22Rv1 (cell line): ENCODE data around the gene LIN7C.
A peak's percentile ranks its signal among the peaks of the same experiment; 100 is the strongest.
"Not testable (repeated sequence)": the region's sequence is repeated elsewhere in the genome, so short reads cannot be mapped to it uniquely, and the experiment has no call there.

ENCODE experiments used
- H3K27ac ChIP-seq: fragments of 450-650 bp; 2 replicates; pipeline ENCODE4 v1.5.1; 2017
- CTCF ChIP-seq: fragments of 450-650 bp; IDR thresholded peaks from 2 replicates; pipeline ENCODE4 v1.5.1; 2017; ENCODE audit warnings: mild to moderate bottlenecking
- ZFX ChIP-seq: fragments of 450-650 bp; IDR thresholded peaks from 2 replicates; pipeline ENCODE4 v1.6.1; 2017; ENCODE audit warnings: antibody characterized with exemption, borderline replicate concordance

LIN7C gene

GRCh38 chr11:27524155-27524554 lies 17.6 kb upstream of the LIN7C start:
- TF ChIP-seq CTCF, result peak; percentile 33
- TF ChIP-seq ZFX, result no peak
- no peak overlapping the region for H3K27ac ChIP-seq

- no peak for TF ChIP-seq ZFX
- no peak for TF ChIP-seq CTCF
- no peak overlapping the region for H3K27ac ChIP-seq
Measured at GRCh38 chr11:27520226-27520625, 13.7 kb upstream of the LIN7C start.

GRCh38 chr11:27518518-27518917 lies 11.9 kb upstream of the LIN7C start:
- no peak for TF ChIP-seq CTCF
- no peak for TF ChIP-seq ZFX
- no peak overlapping the region for H3K27ac ChIP-seq

- not testable (repeated sequence) for H3K27ac ChIP-seq
Measured at GRCh38 chr11:27517490-27517889, 10.9 kb upstream of the LIN7C start.

GRCh38 chr11:27514558-27514957 lies 8.0 kb upstream of the LIN7C start:
- no peak overlapping the region for H3K27ac ChIP-seq

GRCh38 chr11:27514076-27514475 lies 7.5 kb upstream of the LIN7C start:
- no peak overlapping the region for H3K27ac ChIP-seq
- TF ChIP-seq CTCF (no peak), ZFX (no peak)

More at GRCh38 chr11:27514558-27514957, 8.0 kb upstream of the LIN7C start:
- no peak for TF ChIP-seq ZFX
- no peak for TF ChIP-seq CTCF

- H3K27ac ChIP-seq, result no peak overlapping the region
- TF ChIP-seq ZFX (no peak), CTCF (no peak)
Measured at GRCh38 chr11:27513389-27513788, 6.8 kb upstream of the LIN7C start.

GRCh38 chr11:27512238-27512637 lies 5.7 kb upstream of the LIN7C start:
- no peak overlapping the region for H3K27ac ChIP-seq
- no peak for TF ChIP-seq ZFX
- no peak for TF ChIP-seq CTCF
